A549 treated with Hydrocortisone at 1 μM for 4 hours (cell line): Measurements from ENCODE around the gene NRAP. TPM values are rescaled to one million over a fixed set of nuclear protein-coding genes. Genes with fewer than 3 reads are reported as not detected.

ENCODE experiments used
- total RNA-seq: library from RNA; stranded (reverse); fragments of 200-300 nt; extraction: Qiagen RNA extraction; gene quantifications from 5 replicates; pipeline ENCODE4 v1.2.3, GENCODE V29; 2022

Gene NRAP
- not detected in 5 replicates for total RNA-seq

GRCh38 chr10:113663908-113664307 is at the start of gene NRAP:
Gene NRAP (minus strand): TSS chr10:113664041. CDS start chr10:113663882, 159 bp downstream.

GRCh38 chr10:113679463-113680189 is 15.8 kb upstream of the NRAP start, which contains the start of gene CASP7:
Gene CASP7 (plus strand): TSS chr10:113679912. CDS start chr10:113697494, 17,582 bp downstream.

GRCh38 chr10:113552701-113553100 is 111.1 kb downstream of the NRAP start, which contains the start of gene HABP2:
Gene HABP2 (plus strand): TSS chr10:113553053. CDS start chr10:113553122, 69 bp downstream.

Other genes with a start within 250 kb of the NRAP start
- 0.06 to 0.18 TPM (median 0.13 TPM) in 5 replicates for gene HABP2, start 111.0 kb downstream of the NRAP start, total RNA-seq
- gene CASP7, start 15.9 kb upstream of the NRAP start, total RNA-seq: 24.4 to 34.3 TPM (median 29.2 TPM) in 5 replicates
- 0.06 to 0.09 TPM (median 0.07 TPM) in 4 of 5 replicates, not detected in the other for gene PLEKHS1, start 87.6 kb upstream of the NRAP start, total RNA-seq
- 8.9 to 11.8 TPM (median 9.8 TPM) in 5 replicates for gene DCLRE1A, start 190.0 kb upstream of the NRAP start, total RNA-seq
- gene NHLRC2, start 190.6 kb upstream of the NRAP start, total RNA-seq: 6.3 to 8.7 TPM (median 7.2 TPM) in 5 replicates